Activated CD4-positive, alpha-beta T cell treated with anti-CD3 and anti-CD28 coated beads, Interleukin-2, amount 50 U/mL, for 24 hours (primary cell): ENCODE measurements around the gene GRAMD4.
"Not testable (repeated sequence)": the region's sequence is repeated elsewhere in the genome, so short reads cannot be mapped to it uniquely, and the experiment has no call there.

Experiments
- DNase-seq, 2 donors: peaks; one replicate each; pipeline ENCODE4 v3.0.0-alpha.2; 2020; ENCODE audit warnings: low read depth in 1 of 2, low spot score in 1 of 2

The GRAMD4 gene

GRCh38 chr22:46617986-46618647 is 2.1 kb upstream of the GRAMD4 start:
- DNase-seq: no peak

GRCh38 chr22:46618667-46619066 is 1.5 kb upstream of the GRAMD4 start:
- no peak for DNase-seq

GRCh38 chr22:46619240-46619829 is 851 bp upstream of the GRAMD4 start:
- no peak for DNase-seq

GRCh38 chr22:46620588-46621242 is 529 bp downstream of the GRAMD4 start:
- DNase-seq: no peak

DNA sequence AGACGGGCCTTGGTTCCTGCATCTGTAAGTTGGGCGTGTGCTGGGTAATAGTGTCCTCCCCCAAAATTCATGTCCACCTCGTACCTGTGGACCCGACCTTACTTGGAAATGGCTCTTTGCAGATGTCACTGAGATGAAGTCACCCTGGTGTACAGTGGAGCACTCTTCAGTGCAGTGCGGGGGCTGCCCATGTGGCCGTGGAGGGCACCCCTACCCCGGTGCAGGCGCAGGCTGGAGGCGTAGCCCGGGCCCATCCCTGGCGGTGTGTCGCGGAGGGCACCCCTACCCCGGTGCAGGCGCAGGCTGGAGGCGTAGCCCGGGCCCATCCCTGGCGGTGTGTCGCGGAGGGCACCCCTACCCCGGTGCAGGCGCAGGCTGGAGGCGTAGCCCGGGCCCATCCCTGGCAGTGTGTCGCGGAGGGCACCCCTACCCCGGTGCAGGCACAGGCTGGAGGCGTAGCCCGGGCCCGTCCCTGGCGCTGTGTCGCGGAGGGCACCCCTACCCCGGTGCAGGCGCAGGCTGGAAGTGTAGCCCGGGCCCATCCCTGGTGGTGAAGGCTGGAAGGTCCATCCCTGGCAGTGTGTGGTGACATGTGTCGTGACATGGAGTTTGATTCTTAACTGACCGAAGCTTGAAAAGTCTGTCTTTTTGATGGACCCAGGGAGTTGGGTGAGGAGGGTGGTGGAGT is 1.2 kb downstream of the GRAMD4 start:
- DNase-seq: not testable (repeated sequence)

GRCh38 chr22:46622081-46622521 is 1.9 kb downstream of the GRAMD4 start:
- DNase-seq: no peak

GRCh38 chr22:46625113-46625842 is 5.1 kb downstream of the GRAMD4 start:
- DNase-seq: no peak

GRCh38 chr22:46625843-46626349 is 5.7 kb downstream of the GRAMD4 start:
- DNase-seq: no peak

GRCh38 chr22:46626356-46626755 is 6.2 kb downstream of the GRAMD4 start:
- no peak for DNase-seq

DNA sequence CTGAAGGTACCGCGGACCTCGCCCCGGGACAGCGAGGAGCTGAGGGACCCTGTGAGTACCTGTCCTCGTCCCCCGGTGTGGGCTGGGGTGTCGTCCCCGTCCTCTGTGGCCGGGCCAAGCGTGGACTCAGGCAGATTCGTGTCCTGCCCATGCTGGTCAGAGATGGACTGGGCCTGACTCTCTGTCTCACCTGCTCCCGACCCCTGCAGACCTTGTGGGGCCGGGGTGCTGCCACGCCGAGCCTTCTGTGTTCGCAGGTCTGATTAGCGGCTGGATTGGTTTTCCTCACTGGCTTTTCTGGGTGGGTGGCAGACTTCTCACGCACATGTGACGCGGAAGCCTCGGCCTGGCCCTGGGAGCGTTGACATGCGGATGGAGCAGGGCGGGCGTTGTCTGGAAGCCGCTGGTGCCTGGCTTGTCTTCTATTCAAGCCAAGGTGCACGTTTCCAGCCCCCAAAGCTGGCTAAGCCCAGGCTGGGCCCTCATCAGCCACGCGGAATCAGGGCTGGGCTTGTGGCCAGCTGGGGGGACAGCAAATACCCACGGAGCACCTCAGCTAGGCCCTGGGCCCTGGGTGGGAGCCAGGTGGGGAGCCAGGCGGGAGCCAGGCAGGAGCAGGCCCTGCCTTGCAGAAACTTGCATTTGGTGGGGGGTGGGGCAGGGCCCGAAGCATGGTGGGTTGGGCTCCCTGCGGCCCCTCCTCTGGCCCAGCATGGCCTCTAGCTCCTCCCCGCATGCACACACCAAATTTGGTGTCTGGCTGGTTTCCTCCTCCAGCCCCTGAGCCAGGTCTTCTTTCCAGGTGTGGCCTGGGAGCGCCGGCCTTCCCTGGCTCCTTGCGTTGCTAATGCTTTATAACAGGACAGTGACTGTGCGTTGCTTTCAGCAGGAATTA is 7.0 kb downstream of the GRAMD4 start:
- DNase-seq: no peak

GRCh38 chr22:46627806-46628482 is 7.8 kb downstream of the GRAMD4 start:
- no peak for DNase-seq

DNA sequence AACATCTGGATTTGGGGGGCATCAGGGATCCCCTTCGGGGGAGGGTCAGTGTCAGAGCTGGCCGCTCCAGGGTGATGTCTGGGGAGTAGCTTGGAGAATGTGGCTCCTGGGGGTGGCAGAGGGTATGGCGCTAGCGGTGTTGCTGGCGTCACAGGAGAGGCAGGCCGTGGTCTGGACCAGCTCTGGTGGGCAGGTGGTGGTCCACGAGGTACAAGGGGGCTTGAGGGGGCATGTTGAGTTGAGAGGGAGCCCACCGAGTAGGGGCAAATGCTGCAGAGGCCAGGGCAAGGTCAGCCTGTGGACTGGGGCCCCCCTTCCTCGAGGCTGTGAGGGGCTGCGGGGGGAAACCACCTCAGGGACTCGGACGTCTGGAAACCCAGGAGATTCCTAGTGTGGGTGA is 8.6 kb downstream of the GRAMD4 start:
- no peak for DNase-seq

GRCh38 chr22:46629291-46629690 is 9.1 kb downstream of the GRAMD4 start:
- DNase-seq: no peak

- DNase-seq: no peak
These were observed 10.9 kb downstream of the GRAMD4 start for GRCh38 chr22:46631113-46631512.

- no peak for DNase-seq
These were observed 12.6 kb downstream of the GRAMD4 start for GRCh38 chr22:46632646-46633249.

DNA sequence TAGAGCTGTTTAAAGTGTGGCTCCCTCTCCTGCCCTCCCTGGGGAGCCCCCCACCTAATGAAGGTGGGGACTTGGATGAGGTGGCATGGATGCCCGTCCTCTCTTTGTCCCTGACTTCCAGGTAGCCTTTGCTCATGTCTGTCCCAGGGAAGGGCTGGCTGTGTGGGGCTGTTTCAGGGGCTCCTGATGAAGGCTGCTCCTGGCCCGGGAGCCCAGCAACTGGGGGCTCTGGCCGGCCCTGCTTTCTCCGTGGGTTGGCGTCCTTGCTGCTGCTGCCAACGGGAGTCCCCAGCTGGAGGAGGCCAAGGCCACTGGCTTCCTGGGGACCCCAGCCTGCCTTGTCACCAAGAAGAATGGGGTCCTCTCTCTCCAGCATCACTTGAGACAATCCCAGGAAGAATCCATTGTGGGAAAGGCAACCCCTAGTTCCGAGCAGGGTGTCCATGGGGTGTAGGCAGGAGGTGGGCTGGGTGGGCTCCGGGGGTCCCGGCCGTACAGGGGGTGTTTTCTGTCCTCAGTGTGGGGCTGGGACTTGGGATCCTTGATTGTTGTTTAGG is 13.2 kb downstream of the GRAMD4 start:
- no peak for DNase-seq

DNA sequence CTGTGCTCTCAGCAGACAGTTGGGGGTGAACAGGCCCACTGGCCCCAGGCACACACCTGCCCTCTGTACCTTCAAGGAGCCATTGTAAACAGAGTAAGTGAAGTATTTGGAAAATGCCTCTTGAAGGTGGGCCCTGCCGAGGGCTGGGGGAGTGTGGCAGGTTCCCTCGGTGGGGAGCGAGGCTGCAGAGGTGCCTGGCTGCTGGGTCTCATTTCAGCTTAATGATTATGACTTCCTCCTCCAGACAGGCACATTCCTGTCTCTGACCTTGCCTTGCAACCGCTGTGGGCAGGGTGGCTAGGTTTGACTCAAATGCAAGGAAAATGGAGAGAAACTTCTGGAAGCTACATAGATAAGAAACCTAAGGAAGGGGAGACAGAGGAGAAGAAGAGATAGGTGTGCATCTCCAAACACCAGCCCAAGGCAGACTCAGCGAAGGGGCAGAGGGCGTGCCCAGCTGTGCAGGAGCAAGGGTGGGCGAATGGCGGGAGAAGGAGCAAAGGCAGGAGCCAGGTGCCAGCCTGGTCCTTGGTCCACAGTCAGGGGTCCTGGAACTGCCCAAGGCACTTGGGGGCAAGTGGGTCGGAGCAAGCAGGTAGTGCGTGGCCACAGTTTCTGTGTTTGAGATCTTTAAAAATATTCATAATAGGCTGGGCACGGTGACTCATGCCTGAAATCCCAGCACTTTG is 14.0 kb downstream of the GRAMD4 start:
- DNase-seq: no peak
